ENCODE data around the gene RBMY1F.
"Not testable (repeated sequence)": the region's sequence is repeated elsewhere in the genome, so short reads cannot be mapped to it uniquely, and the experiment has no call there.

Gene RBMY1F

DNA sequence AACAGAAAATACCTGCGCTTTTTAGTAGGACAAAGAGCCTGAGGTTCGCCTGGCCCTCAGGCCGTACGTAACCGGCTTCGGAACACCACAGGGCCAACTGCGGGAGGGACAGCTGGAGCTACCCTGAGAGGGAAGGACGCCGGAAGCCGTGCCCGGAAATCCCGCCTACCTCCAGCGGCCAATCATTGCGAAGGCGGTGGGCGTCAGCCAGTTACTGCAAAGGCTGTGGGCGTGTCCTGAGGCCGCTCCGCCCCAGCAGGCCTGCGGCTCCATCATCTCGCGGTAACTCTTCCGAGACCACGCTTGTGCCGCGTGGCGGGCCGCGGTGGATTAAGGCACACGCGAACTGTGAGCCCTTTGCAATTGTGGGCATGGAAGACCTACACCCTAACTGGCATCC lies at the start of gene RBMY1F:
RBMY1F (minus strand) TSS at position 101 of the 400 bp plus-strand sequence. CDS start 1,954 bp downstream, outside the sequence.
- not testable (repeated sequence) for H3K27me3 Mint-ChIP-seq; H3K4me1 Mint-ChIP-seq (ENCODE audit: low read depth); H3K27ac Mint-ChIP-seq; H3K4me3 Mint-ChIP-seq; H3K36me3 Mint-ChIP-seq; H3K9me3 Mint-ChIP-seq (ENCODE audit: low read depth)

DNA sequence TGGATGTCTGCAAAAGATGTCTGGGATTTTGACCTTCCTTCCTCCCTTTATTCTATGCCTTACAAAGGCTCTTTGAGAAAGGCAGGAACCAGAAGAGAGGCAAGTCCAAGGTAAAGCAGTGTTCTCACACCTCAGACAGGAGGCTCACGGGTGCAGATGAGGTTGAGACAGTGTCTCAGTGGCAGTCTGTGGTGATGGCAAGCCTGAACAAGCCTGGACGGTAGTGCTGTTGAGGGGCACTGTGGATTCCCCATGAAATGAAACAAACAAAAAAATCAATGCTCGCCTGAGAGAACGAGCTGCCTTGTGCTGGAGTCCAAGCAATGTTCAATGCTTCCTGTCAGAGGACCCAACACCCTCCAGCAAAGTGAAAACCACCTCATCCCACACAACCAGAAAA lies 31.6 kb downstream of the RBMY1F start:
- H3K36me3 Mint-ChIP-seq; H3K4me1 Mint-ChIP-seq (ENCODE audit: low read depth); H3K9me3 Mint-ChIP-seq (ENCODE audit: low read depth); H3K27ac Mint-ChIP-seq; H3K4me3 Mint-ChIP-seq; H3K27me3 Mint-ChIP-seq: not testable (repeated sequence)

DNA sequence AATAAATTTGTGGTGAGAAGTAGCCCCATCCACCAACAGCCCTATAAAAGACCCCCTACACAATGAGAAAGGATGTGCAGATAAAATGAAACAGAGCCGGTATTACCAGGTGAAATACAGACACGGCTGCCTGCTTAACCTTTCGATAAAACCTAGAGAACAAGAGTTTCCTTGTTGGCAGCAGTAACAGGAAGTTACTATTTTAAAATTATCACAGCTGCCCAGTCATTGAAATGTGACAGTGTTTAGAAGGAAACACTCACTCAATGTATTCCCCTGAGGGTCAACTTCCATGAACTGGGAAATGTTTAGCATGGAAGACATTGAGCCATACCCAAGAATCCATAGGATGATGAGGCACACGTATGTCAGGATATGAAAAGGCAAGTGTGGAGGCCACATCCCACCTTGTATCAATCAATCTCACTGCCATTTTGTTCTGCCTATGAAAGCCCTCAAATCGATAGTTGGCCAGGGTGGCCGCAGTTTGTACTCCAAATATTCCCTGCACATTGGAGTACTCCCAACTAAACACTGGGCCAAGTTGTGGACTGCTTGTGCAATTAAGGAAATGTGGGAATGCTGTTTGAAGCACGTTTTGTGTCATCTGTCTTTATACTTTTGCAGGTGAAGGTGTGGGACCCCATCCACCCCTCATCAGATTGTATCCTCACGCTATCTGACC lies 41.6 kb downstream of the RBMY1F start:
- not testable (repeated sequence) for H3K4me1 Mint-ChIP-seq (ENCODE audit: low read depth); H3K27ac Mint-ChIP-seq; H3K36me3 Mint-ChIP-seq

DNA sequence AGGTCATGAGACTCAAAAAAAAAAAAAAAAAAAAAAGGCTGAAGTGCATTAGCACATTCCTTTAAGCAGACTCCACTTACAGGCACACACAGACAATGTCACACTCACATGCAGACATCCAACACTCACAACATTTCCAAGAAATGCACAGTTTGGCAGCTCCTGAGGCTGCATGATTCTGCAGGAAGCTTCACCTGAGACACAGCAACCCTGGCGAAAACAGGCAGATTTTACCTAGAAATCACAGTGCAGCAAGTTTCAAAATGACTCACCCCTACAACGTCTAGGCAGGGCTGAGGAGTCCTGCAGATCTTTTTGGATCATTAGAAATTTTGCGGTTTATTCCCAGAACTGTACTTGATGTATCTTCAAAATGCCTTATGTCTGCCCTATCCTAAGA lies 48.0 kb downstream of the RBMY1F start:
- H3K36me3 Mint-ChIP-seq; H3K4me1 Mint-ChIP-seq (ENCODE audit: low read depth); H3K27ac Mint-ChIP-seq; H3K27me3 Mint-ChIP-seq; H3K9me3 Mint-ChIP-seq (ENCODE audit: low read depth); H3K4me3 Mint-ChIP-seq: not testable (repeated sequence)

More for the DNA sequence above, 41.6 kb downstream of the RBMY1F start:
- H3K4me3 Mint-ChIP-seq; H3K27me3 Mint-ChIP-seq; H3K9me3 Mint-ChIP-seq (ENCODE audit: low read depth): not testable (repeated sequence)

DNA sequence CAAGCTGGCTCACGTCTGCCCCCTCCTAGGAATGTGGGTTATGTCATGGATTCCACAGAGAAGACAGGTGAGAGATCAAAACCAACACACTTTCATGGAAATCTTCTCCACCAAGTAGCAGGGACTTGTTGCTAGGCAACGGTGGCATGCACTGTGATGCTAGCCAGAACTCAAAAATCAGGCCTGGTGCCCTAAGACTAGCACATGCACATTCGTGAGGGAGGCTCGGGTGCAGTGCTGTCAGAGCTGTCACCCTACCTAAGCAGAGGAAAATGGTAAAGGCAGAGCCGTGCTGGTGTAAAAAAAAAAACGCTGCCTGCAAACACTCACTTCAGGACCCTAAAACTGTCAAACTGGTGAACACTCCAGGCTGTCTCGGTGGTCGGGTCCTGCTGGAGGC lies 52.2 kb downstream of the RBMY1F start:
- H3K4me3 Mint-ChIP-seq; H3K4me1 Mint-ChIP-seq (ENCODE audit: low read depth); H3K36me3 Mint-ChIP-seq; H3K27ac Mint-ChIP-seq; H3K9me3 Mint-ChIP-seq (ENCODE audit: low read depth); H3K27me3 Mint-ChIP-seq: not testable (repeated sequence)

Measured in activated naive CD8-positive, alpha-beta T cell (primary cell).